Left ventricle myocardium superior (tissue), 1 donor: ENCODE results near the gene CAPN8. TPM values are rescaled to one million over a fixed set of nuclear protein-coding genes. Genes with fewer than 3 reads are reported as not detected.
A peak's percentile ranks its signal among the peaks of the same experiment; 100 is the strongest.

Experiments used
- ATAC-seq: fragments of 200-7000 bp; cut with Tn5 transposase; one replicate; pipeline ENCODE4 v1.9.1; 2020; ENCODE audit warnings: mild to moderate bottlenecking, moderate library complexity
- DNase-seq: peaks from one replicate; pipeline ENCODE4 v3.0.0-alpha.2; 2020
- intact Hi-C: fragments of 100-400 bp; cut with micrococcal nuclease; formaldehyde crosslinking; loops from one replicate; pipeline ENCODE4 v1.11.0; 2022
- total RNA-seq: library from RNA; stranded (reverse); fragmentation: NEBNext Ultra II Directional; extraction: Animal tissue kit (Norgen Biotek cat#: 25700); gene quantifications from one replicate; pipeline ENCODE4 v1.2.1, GENCODE V29; 2021
- donor health status: DM: no; HTN: yes; CAD: no; lungs with severe emphysema.

CAPN8 gene
- total RNA-seq, 1 donor from 2014 or later, result not detected

DNA sequence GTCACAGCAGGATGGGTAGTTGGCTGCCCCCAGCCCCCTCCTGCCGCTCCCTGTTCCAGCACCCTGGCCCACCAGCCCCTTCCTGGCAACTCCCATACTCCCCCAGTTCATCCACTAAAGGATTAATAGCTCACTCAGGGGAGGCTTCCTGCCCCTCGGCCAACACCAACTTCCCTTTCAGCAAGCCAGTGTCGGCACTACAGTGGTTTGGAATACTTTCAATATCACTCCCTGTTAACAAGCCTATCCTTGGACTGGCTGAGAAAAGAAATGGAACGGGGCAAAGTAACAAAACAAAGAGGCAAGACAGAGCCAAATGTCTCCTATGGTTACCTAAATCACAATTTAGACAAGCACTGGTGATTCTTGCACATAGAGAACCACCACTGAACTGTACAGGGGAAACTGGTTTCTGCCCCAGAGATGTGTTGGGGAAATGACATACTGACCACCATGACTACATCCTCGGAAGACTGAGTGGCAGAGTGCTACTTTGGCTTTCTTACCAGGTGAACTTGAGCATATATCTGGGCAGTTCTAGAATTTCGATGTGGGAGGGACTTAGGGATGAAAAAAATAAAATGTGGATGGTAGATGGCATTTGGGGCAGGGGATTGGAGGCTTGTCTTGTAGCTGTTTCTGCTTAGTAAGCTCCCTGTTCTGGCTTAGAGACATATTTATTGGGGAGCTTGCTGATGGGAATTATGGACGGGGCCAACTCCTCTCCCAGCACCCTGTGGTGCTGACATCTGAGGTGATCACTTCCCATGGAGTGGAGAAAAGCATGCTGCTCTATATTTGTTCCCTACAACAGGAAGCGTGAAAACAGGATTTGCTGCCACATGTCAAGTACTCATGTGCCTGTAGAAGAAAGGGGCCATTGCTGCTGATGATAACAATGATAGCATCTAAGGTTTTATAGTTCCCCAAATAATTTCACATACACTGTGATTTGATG lies 39.7 kb upstream of the CAPN8 start:
- ATAC-seq (peak; percentile 53), DNase-seq (peak; percentile 51)
- intact Hi-C loops, result no loop called here

DNA sequence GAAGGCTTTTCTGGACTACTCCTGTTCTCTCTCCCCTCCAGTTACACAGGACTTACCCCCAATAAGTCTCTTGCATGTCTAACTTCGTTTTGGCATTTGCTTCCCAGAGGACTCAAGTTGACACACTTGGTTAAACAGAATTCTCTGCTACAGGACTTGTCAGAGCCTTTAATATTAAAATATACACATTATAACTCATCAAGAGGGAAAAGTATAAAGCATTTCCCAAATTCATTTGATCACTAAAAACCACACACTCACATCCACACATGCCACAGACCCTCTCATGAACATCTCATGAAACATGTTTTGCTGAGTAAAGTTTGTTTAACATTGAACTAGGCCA lies 38.1 kb upstream of the CAPN8 start:
- intact Hi-C loops, result no loop called here
- ATAC-seq (no peak), DNase-seq (no peak)

DNA sequence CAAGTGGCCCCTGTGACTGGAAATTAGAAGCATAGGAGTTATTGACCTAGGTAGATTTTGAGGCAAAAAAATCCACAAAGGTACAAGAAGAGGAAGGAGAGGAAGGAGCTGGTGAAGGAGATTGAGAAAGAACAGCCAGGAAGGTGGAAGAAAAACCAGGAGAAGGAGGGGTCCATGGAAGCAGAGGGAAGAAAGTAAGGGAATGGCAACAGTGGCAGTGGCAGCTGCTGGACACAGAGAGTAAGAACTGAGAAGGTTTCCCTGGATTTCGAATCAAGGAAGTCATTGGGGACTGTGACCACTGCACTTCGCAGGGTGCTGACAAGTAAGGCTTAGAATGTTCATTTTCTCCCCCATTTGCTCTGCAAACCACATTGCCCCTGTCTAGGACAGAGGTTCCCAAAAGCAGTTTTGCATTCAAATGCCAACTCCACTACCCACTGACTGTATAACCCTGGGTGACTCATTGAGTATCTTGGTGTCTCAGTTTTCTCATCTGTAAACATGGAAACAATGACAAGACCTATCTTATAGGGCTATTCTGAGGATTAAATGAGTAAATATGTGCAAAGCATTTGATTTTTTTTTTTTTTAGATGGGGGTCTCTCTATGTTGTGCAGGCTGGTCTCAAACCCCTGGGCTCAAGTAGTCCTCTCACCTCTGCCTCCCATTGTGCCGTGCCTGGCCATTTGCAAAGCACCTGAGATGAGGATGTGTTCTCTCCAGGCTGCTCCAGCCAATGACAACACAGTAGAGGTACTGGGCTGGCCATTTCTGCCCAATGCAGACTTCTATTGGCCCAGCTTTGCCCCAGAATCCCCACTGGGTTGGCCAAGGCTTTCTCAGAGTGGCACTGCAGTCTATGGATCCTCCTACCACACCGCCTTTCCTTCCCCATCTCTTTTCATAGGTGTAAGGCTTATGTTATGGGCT lies 37.5 kb upstream of the CAPN8 start:
- no peak for DNase-seq
- no peak for ATAC-seq
- intact Hi-C loops, result no loop called here

DNA sequence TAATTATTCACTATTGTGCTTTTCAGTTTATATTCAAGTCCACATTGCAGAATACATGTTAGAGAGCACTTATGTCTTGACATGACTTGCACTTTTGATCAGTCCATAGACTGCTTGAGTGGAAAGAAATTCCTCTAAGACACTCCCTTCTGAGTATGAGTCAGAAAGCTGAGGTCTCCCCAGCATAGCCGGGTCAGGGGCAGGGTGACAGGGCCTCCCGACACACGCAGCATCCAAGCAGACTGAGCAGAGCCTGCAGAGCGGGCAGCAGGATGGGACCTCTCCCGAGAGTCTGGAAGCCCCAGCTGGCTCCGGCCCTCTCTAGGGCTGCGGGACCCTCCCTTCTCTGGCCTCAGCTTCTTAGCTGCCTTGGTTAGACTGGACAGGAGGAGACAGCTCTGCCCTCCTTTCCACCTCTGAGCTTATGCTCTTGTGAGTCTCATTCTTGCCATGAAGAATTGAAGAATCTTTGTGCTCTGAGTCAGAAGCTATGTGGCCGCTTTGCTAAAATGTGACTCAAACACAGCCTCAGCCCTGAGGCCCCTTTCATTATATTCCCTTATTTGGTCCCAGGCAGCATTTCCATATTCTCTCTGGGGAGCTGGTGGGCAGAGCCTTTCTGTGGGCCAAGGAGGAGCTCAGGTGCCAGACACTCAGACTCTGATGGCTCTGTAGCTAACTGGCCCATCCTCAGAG lies 35.6 kb upstream of the CAPN8 start:
- DNase-seq (no peak), ATAC-seq (no peak)
- intact Hi-C loops, result no loop called here

DNA sequence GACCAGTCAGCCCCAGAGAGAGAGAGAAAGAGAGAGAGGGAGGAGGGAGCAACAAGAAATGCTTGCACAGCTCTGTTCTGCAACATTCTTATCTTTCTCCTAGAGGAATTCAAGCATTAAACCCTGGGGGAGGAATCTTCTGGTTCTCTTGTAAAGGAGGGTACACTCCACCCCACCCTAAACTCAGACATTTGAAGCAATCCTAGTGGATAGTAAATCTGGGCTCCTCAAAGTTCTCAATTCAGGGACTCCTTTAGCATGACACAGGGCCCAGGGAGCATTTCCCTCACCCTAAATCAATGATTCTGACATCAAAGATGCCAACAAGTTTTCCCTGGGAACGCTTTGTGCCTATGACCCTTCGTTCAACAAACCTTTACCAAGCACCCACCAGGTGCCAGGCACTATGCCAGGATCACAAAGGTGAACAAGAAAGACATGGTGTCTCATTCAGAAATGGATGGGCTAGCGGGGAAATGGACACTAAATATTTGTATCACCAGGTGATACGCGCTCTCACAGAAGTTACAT lies 35.0 kb upstream of the CAPN8 start:
- intact Hi-C loops, result no loop called here
- ATAC-seq, result no peak
- DNase-seq, result no peak

DNA sequence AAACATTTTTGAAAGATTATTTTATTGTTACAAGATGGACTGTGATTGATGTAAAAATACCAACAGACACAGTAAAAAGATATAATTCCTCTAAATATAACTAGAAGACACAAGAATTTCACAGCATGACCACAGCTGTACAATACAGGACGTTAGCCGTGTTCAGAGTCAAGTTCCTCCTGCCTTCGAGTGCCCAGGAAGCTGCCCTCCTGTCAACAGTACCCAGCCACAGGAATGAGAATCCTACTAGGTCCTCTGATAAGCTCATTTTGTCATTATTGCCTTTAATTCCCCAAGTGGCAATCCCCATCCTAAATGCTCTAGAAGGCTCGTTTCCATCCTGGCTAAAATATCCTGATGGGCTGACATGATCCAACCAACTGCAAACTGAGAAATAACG lies 30.4 kb upstream of the CAPN8 start:
- ATAC-seq, result no peak
- DNase-seq, result no peak
- intact Hi-C loops, result no loop called here

DNA sequence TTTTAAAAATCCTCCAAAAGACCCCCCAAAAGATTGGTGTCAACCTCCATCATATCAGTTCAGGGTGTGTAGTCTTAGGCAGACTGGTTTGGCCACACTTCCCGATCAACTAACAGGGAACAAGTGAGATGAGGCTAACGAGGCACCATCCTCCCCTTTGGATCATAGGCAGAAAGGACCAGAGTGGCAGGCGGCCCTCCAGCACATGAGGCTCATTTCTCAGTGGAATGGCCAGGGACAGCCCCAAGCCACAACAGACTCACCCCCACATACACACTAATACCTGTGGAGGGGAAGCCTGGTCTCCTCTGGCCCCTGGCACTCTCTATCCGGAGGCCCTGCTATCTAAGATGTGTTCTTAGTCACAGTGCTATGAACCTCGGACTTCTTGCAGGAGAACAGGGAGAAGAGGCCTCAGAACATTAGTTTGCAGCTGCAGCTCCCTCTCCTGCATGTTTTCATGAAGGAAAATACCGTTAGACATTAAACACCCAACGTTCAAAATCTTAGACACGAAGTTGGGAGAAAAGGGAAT lies 29.6 kb upstream of the CAPN8 start:
- ATAC-seq (no peak), DNase-seq (no peak)
- intact Hi-C loops, result no loop called here

DNA sequence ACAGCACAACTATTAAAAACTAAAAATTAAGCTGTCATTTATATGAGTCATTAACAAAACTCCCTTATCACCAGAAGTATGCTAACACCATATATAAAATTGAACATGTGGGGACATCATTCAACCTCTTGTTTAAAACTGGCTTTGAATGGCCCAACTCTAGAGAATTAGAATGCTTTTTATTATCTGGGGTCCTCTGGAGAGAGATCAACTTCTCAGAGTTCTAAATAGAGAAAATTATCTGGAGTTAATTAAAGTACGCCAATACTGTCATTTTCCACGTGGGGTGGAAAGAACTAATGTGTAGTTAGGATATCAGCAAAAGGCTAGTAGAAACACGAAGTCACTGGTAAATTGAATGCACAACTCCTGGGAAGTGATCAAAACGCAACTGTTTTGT lies 25.6 kb upstream of the CAPN8 start:
- DNase-seq, result no peak
- intact Hi-C loops, result no loop called here
- no peak for ATAC-seq

DNA sequence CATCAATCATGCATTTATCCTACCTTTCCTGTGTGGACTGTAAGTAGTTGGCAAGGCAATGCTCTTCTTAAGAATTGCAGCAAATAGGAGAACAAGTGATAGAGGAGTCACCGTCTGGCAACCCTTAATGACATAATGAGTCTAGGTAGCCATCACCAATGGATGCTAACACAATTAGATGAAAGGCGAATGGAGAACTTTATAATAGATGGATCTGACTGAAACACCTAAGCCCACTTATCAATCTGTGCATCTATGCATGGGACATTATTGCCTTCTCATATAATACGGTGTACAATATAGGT lies 18.9 kb upstream of the CAPN8 start:
- DNase-seq (no peak), ATAC-seq (no peak)
- intact Hi-C loops, result loop anchor here (10.0 kb wide), 1 partner anchor 550 kb away; no protein-coding TSS in a partner anchor

DNA sequence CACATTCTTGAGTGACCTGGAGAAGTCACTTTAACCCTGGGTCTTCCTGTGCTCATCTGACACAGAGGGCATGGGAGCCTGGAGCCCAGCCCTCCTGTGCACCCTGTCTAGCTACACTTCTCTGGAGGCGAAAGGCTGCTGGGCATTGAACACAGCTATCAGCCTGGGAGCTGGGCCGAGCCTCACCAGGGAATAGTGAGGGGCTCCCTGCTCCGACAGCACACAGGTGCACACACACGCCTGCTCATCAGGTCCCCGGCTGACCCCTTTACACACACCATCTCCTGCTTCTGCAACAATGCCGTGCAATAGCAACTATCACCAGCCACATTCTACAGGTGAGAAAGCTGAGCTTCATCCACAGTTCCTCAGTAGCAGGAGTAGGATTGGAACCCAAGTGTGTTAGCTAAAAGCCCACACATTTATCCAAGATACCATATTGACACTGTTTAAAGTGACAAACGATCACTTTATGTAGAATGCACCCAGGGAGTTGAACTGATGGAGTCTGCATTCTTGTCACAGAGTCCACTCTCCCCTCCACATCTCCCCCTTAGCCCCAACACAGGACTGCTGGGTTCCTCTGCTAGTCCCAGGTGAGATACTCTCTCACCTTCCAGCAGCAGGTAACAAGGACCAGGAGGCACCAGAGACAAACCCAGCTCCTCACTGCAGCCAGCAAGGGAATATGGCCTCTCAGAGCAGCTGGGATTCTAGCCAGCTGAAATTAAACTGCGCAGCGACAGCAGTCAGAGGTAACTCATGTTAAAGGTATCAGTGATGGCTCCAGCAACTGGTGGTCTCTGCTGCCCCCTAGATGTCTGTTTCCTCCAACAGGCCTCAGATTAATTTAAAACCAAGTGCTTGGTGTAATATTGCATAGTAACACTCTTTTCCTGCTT lies 18.3 kb upstream of the CAPN8 start:
- peak; percentile 44 for DNase-seq

DNA sequence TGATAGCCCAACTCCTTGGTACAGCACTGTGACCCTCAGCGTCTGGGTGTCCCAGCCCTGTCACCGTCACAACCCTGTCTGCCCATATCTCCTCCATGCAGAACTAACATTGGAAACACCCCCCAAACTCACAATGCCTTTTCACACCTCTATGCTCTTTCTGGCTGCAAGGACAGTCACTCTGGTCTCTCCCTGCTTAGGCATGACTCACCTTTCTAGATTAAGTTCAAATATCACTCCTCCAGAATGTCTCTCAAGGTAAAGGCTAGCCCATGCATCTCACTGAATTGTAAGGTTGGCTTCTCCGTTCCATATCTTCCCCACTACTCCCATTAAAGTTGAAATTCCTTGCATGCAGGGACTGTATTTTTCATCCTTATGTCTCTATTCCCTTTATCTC lies 17.0 kb upstream of the CAPN8 start:
- ATAC-seq (no peak), DNase-seq (no peak)
- intact Hi-C loops, result loop anchor here (10.0 kb wide), 1 partner anchor 548 kb away; no protein-coding TSS in a partner anchor

More for the DNA sequence above, 18.3 kb upstream of the CAPN8 start:
- intact Hi-C loops, result loop anchor here (10.0 kb wide), 1 partner anchor 549 kb away; no protein-coding TSS in a partner anchor
- ATAC-seq, result peak; percentile 41

DNA sequence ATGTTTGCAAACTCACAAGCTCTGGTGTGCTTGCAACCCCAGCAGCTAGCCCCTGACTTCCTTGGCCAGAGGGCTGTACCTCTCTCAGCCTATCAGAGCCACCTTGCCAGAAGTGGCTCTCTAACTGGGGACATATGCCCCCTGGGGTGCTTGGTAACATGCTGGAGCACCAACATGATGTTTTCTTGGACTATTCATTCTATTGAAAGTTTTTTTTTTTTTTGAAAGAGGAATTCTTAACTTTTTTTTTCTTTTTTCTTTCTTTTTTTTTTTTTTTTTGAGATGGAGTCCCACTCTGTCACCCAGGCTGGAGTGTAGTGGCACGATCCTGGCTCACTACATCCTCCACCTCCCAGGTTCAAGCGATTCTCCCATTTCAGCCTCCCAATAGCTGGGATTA lies 14.7 kb upstream of the CAPN8 start:
- ATAC-seq (no peak), DNase-seq (no peak)
- intact Hi-C loops, result loop anchor here (10.0 kb wide), 1 partner anchor 545 kb away; no protein-coding TSS in a partner anchor

DNA sequence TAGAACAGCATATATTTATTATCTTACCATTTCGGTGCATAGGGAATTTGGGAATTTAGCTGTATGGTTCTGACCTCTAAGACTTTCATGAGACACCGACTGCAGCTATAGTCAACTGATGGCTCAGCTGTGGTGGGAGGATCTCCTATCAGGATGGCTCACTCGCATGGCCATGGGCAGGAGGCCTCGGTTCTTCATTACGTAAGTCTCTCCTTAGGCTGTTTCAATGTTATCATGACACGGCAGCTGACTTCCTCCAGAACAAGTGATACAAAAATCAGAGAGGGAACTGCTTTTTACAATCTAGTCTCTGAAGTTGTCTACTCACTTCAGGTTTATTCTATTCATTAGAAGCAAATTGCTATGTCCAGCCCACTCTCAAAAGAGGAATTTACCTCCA lies 13.3 kb upstream of the CAPN8 start:
- ATAC-seq (no peak), DNase-seq (no peak)
- intact Hi-C loops, result no loop called here

DNA sequence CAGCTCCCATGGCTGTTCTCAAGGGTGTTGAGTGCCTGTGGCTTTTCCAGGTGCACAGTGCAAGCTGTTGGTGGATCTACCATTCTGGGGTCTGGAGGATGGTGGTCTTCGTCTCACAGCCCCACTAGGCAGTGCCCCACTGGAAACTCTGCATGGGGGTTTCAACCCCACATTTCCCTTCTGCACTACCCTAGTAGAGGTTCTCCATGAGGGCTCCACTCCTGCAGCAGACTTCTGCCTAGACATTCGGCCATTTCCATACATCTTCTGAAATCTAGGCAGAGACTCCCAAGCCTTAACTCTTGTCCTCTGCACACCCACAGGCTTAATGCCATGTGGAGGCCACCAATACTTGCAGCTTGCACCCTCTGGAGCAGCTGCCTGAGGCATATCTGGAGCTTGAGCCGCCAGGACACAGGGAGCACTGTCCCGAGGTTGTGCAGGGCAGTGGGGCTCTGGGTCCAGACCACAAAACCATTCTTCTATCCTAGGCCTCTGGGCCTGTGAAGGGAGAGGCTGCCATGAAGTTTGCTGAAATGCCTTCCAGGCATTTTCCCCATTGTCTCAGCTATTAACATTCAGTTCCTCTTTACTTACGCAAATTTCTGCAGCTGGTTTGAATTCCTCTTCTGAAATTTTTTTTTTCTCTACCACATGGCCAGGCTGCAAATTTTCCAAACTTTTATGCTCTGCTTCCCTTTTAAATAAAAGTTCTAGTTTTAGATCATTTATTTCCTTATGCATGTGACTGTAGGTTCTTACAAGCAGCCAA lies 8.8 kb upstream of the CAPN8 start:
- DNase-seq (no peak), ATAC-seq (no peak)
- intact Hi-C loops, result no loop called here

DNA sequence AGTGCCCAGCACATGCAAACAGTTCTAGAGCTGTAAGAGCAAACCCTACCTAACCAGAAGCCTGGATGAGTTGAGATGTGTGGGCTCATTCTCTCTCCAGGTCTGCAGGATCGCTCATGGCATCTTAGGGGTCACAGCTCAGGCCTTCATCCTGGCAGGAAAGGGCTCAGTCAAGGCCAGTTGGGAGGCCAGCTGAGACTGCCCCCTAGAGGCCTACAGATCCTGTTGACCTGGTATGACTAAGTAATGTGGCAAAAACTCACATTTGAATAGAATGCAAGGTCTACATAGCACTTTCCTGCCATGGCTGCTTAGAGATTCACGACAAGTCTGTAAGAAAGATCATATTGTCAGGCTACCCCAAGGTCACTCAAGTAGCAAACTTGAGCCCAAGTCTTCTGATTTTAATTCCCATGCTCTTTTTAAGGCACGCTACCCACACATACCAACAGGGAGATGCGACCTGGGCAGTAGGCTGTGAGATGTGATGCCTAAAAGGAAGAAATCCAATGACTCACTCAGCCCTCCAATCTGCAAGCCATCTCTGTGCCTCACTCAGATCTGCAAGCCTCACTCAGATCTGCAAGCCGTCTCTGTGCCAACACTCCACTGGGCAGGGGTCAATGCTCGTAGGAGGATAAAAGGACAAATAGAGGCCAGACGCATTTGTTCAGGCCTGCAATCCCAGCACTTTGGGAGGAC lies 5.1 kb upstream of the CAPN8 start:
- intact Hi-C loops, result no loop called here

DNA sequence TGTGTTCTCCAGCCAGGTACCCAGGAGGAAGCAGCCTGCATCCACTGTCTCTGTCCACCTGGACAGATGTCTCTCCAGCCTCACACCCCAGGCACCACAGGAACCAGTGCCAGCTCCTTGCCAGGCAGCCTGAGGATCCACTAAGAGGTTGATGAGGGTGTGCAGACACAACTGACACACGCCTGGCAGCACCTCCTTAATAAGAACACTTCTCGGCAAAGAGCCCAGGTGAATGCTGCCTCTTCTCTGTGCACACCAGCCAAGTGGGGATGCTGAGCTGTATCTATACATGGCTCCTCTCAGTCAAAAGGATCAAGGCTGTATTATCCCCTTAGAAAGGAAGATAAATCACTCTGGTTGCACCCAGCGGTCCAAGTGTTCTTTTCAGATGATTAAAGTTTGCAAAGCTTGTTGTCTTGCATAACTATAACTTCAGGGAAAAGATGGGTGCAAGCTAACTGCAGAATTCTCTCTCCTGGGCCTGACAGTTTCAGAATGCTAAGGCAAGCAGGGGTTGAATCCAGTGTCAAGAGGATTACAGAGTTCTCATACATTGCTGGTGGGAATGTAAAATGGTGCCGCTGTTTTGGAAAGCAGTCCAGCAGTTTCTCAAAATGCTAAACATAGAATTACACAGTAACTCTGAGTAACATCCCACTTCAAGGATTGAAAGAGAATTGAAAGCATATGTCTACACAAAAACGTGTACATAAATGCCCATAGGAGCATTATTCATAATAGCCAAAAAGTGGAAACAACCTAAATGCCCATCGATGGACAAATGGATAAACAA lies 3.7 kb upstream of the CAPN8 start:
- ATAC-seq (no peak), DNase-seq (no peak)
- intact Hi-C loops, result no loop called here

More for the DNA sequence above, 5.1 kb upstream of the CAPN8 start:
- ATAC-seq, result peak; percentile 37
- no peak for DNase-seq
